WTC11 (cell line): ENCODE results near the gene CLIC6.

Experiments
- IRF2 ChIP-seq: sonication (generic); formaldehyde crosslinking; IDR thresholded peaks from 2 replicates; pipeline ENCODE4 v1.8.0; 2022; ENCODE audit warnings: low read depth, missing genetic modification reagents, borderline replicate concordance
- JUN ChIP-seq: sonication (generic); formaldehyde crosslinking; IDR thresholded peaks from 2 replicates; pipeline ENCODE4 v1.8.0; 2023; ENCODE audit warnings: mild to moderate bottlenecking, missing genetic modification reagents
- KAT7 ChIP-seq: sonication (generic); formaldehyde crosslinking; IDR thresholded peaks from 2 replicates; pipeline ENCODE4 v1.8.1; 2023; ENCODE audit warnings: missing genetic modification reagents, mild to moderate bottlenecking, borderline replicate concordance
- NFYB ChIP-seq: sonication (generic); formaldehyde crosslinking; conservative IDR thresholded peaks from 2 replicates; pipeline ENCODE4 v1.8.0; 2022; ENCODE audit warnings: low read depth, missing genetic modification reagents
- NR2C2 ChIP-seq: sonication (generic); formaldehyde crosslinking; IDR thresholded peaks from 2 replicates; pipeline ENCODE4 v1.8.0; 2022; ENCODE audit warnings: mild to moderate bottlenecking, missing genetic modification reagents
- TEAD4 ChIP-seq: sonication (generic); formaldehyde crosslinking; IDR thresholded peaks from 2 replicates; pipeline ENCODE4 v1.8.0; 2022; ENCODE audit warnings: mild to moderate bottlenecking, missing genetic modification reagents
- ZNF317 ChIP-seq: sonication (generic); formaldehyde crosslinking; IDR thresholded peaks from 2 replicates; pipeline ENCODE4 v1.8.1; 2023; ENCODE audit warnings: low read depth, mild to moderate bottlenecking, moderate library complexity, missing genetic modification reagents, borderline replicate concordance
- ZNF423 ChIP-seq: fragments of 250-450 bp; sonication (Bioruptor Pico); IDR thresholded peaks from 2 replicates; pipeline ENCODE4 v2.1.2; 2022; ENCODE audit warnings: mild to moderate bottlenecking, moderate library complexity
- TF ChIP-seq, protein P1 (sequence below): sonication (generic); formaldehyde crosslinking; IDR thresholded peaks from 2 replicates; pipeline ENCODE4 v1.8.0; 2022; ENCODE audit warnings: mild to moderate bottlenecking, missing genetic modification reagents
- TF ChIP-seq, protein P2 (sequence below): fragments of 200-600 bp; IDR thresholded peaks from 2 replicates; pipeline ENCODE4 v1.8.0; 2022; ENCODE audit warnings: antibody characterized with exemption
- TF ChIP-seq, protein P3 (sequence below): sonication (generic); formaldehyde crosslinking; IDR thresholded peaks from 2 replicates; pipeline ENCODE4 v1.8.0; 2023; ENCODE audit warnings: missing genetic modification reagents, mild to moderate bottlenecking, borderline replicate concordance
- TF ChIP-seq, protein P4 (sequence below): sonication (generic); formaldehyde crosslinking; IDR thresholded peaks from 2 replicates; pipeline ENCODE4 v1.8.1; 2022; ENCODE audit warnings: low read depth, mild to moderate bottlenecking, moderate library complexity, missing genetic modification reagents, borderline replicate concordance
- TF ChIP-seq, protein P5 (sequence below): sonication (generic); formaldehyde crosslinking; IDR thresholded peaks from 2 replicates; pipeline ENCODE4 v1.8.1; 2023; ENCODE audit warnings: mild to moderate bottlenecking, missing genetic modification reagents, moderate library complexity

DNA sequence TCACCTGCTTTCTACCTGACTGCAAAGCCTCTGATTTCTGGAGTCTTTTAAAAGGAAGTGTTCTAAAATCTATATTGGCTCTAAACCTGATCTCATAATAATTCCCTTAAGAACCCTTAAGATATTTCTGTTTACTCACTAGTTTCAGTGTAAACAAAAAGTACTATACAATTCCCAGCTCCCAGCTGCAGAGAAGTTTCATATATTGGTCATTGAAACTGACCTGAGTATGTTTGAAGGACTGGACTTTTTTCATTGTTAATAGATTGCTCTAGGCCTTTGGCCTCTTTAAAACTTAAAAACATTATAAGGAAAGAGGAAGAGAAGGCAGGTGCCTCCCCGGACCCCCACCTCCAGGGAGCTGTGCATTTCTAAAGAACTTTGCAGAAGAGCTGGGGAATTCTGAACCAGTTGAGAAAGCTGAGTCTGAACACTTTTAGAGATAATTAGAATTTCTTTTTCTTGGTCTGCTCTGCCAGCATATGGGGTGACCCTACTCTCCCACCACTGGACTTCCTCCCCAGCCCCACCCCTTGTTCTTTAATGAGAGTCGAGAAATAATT is 23.7 kb downstream of the CLIC6 start:
- TF ChIP-seq KAT7, result no peak
- no peak for TF ChIP-seq IRF2 (CRISPR knock-in tag)
- TF ChIP-seq, protein P1, sequence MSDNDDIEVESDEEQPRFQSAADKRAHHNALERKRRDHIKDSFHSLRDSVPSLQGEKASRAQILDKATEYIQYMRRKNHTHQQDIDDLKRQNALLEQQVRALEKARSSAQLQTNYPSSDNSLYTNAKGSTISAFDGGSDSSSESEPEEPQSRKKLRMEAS (CRISPR knock-in tag), result no peak
- TF ChIP-seq, protein P2, sequence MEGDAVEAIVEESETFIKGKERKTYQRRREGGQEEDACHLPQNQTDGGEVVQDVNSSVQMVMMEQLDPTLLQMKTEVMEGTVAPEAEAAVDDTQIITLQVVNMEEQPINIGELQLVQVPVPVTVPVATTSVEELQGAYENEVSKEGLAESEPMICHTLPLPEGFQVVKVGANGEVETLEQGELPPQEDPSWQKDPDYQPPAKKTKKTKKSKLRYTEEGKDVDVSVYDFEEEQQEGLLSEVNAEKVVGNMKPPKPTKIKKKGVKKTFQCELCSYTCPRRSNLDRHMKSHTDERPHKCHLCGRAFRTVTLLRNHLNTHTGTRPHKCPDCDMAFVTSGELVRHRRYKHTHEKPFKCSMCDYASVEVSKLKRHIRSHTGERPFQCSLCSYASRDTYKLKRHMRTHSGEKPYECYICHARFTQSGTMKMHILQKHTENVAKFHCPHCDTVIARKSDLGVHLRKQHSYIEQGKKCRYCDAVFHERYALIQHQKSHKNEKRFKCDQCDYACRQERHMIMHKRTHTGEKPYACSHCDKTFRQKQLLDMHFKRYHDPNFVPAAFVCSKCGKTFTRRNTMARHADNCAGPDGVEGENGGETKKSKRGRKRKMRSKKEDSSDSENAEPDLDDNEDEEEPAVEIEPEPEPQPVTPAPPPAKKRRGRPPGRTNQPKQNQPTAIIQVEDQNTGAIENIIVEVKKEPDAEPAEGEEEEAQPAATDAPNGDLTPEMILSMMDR, result no peak
- TF ChIP-seq, protein P3, sequence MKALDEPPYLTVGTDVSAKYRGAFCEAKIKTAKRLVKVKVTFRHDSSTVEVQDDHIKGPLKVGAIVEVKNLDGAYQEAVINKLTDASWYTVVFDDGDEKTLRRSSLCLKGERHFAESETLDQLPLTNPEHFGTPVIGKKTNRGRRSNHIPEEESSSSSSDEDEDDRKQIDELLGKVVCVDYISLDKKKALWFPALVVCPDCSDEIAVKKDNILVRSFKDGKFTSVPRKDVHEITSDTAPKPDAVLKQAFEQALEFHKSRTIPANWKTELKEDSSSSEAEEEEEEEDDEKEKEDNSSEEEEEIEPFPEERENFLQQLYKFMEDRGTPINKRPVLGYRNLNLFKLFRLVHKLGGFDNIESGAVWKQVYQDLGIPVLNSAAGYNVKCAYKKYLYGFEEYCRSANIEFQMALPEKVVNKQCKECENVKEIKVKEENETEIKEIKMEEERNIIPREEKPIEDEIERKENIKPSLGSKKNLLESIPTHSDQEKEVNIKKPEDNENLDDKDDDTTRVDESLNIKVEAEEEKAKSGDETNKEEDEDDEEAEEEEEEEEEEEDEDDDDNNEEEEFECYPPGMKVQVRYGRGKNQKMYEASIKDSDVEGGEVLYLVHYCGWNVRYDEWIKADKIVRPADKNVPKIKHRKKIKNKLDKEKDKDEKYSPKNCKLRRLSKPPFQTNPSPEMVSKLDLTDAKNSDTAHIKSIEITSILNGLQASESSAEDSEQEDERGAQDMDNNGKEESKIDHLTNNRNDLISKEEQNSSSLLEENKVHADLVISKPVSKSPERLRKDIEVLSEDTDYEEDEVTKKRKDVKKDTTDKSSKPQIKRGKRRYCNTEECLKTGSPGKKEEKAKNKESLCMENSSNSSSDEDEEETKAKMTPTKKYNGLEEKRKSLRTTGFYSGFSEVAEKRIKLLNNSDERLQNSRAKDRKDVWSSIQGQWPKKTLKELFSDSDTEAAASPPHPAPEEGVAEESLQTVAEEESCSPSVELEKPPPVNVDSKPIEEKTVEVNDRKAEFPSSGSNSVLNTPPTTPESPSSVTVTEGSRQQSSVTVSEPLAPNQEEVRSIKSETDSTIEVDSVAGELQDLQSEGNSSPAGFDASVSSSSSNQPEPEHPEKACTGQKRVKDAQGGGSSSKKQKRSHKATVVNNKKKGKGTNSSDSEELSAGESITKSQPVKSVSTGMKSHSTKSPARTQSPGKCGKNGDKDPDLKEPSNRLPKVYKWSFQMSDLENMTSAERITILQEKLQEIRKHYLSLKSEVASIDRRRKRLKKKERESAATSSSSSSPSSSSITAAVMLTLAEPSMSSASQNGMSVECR (CRISPR knock-in tag), result no peak
- TF ChIP-seq, protein P4, sequence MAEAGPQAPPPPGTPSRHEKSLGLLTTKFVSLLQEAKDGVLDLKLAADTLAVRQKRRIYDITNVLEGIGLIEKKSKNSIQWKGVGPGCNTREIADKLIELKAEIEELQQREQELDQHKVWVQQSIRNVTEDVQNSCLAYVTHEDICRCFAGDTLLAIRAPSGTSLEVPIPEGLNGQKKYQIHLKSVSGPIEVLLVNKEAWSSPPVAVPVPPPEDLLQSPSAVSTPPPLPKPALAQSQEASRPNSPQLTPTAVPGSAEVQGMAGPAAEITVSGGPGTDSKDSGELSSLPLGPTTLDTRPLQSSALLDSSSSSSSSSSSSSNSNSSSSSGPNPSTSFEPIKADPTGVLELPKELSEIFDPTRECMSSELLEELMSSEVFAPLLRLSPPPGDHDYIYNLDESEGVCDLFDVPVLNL (CRISPR knock-in tag), result no peak
- TF ChIP-seq NFYB (CRISPR knock-in tag), result no peak
- no peak for TF ChIP-seq ZNF423 (CRISPR knock-in tag)
- TF ChIP-seq, protein P5, sequence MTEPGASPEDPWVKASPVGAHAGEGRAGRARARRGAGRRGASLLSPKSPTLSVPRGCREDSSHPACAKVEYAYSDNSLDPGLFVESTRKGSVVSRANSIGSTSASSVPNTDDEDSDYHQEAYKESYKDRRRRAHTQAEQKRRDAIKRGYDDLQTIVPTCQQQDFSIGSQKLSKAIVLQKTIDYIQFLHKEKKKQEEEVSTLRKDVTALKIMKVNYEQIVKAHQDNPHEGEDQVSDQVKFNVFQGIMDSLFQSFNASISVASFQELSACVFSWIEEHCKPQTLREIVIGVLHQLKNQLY (CRISPR knock-in tag), result no peak
- no peak for TF ChIP-seq JUN (CRISPR knock-in tag)
- TF ChIP-seq ZNF317 (CRISPR knock-in tag), result no peak
- TF ChIP-seq TEAD4 (CRISPR knock-in tag), result no peak
- no peak for TF ChIP-seq NR2C2 (CRISPR knock-in tag)
